ENCODE data around the gene OTOS. TPM values are rescaled to one million over a fixed set of nuclear protein-coding genes. Genes with fewer than 3 reads are reported as not detected.

The OTOS gene
- total RNA-seq, 1 donor from 2014 or later, result not detected

GRCh38 chr2:240095556-240096523 is 44.6 kb downstream of the OTOS start:
- Histone ChIP-seq H3K4me3 (no peak overlapping the region), H3K27ac (no peak overlapping the region), H3K27me3 (peaks cover 16% of the 10 kb centered on the region), H3K4me1 (no peaks in the 10 kb centered on the region), H3K9me3 (peaks cover 0 to 13% of the 10 kb centered on the region in 2 donors), H3K36me3 (no peaks in the 10 kb centered on the region)
- intact Hi-C loops (cut with DNase I), result no loop called here
- no peak for TF ChIP-seq CTCF (IDR thresholded peaks at IDR 0.05)
- DNase-seq (ENCODE audit: low spot score in 2 of 2), result no peak

GRCh38 chr2:240089306-240089705 is 51.2 kb downstream of the OTOS start:
- no peaks in the 10 kb centered on the region for H3K36me3 ChIP-seq
- H3K4me1 ChIP-seq, result no peaks in the 10 kb centered on the region
- TF ChIP-seq CTCF (IDR thresholded peaks at IDR 0.05), result no peak
- no peak overlapping the region for H3K27ac ChIP-seq
- H3K4me3 ChIP-seq, result no peak overlapping the region
- DNase-seq (ENCODE audit: low spot score in 2 of 2), result no peak
- peaks cover 0 to 14% of the 10 kb centered on the region in 2 donors for H3K9me3 ChIP-seq
- intact Hi-C loops (cut with DNase I), result no loop called here
- no peaks in the 10 kb centered on the region for H3K27me3 ChIP-seq

Other genes with a start within 250 kb of the OTOS start
- gene NDUFA10, start 115.3 kb downstream of the OTOS start, total RNA-seq, result 96.9 TPM
- not detected for gene OR6B2, start 110.2 kb downstream of the OTOS start, total RNA-seq
- not detected for gene OR6B3, start 87.1 kb downstream of the OTOS start, total RNA-seq
- 4.7 TPM for gene COPS9, start 4.4 kb downstream of the OTOS start, total RNA-seq